Activated T-cell treated with anti-CD3 and anti-CD28 coated beads for 4 hours (primary cell): ENCODE results near the gene MAPKAPK2.
A peak's percentile ranks its signal among the peaks of the same experiment; 100 is the strongest.

ENCODE experiments used
- DNase-seq: peaks from one replicate; pipeline ENCODE4 v3.0.0-alpha.2; 2020

MAPKAPK2 gene

GRCh38 chr1:206685334-206685768 lies 646 bp downstream of the MAPKAPK2 start:
- DNase-seq = no peak

DNA sequence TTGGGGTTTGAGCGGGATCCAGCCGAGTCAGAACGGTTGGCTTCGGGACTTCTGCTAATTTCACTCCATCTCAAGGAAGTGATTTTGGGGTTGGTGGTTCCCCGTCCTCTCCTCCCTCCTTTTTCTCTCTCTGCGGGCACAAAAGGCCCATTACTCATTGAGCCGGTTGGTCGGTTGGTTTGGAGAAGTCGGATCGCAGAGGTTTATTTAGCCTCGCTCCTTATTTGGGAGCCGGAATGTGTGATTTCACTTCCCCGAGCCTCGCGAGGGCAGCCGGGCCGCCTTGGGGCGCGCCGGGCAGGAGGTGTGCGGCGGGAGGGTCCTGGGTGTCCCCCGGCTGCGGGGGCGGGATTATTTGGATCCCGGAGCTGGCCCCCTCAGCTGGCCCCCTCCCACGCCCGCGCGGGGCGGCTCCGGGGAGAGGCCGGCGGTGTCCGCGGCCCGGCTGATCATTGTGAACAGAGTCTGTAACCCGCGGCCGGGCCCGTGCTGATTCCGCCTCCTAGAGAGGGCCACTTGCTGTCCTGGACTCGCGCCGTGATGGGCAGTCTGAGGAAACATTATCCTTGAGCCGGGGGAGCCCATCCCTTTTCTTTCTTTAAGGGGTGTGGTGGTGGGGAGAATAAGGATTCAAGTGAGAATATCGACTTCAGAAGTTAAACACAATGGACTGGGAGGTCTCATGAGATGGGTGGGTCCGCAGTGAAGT lies 1.2 kb downstream of the MAPKAPK2 start:
- no peak for DNase-seq

DNA sequence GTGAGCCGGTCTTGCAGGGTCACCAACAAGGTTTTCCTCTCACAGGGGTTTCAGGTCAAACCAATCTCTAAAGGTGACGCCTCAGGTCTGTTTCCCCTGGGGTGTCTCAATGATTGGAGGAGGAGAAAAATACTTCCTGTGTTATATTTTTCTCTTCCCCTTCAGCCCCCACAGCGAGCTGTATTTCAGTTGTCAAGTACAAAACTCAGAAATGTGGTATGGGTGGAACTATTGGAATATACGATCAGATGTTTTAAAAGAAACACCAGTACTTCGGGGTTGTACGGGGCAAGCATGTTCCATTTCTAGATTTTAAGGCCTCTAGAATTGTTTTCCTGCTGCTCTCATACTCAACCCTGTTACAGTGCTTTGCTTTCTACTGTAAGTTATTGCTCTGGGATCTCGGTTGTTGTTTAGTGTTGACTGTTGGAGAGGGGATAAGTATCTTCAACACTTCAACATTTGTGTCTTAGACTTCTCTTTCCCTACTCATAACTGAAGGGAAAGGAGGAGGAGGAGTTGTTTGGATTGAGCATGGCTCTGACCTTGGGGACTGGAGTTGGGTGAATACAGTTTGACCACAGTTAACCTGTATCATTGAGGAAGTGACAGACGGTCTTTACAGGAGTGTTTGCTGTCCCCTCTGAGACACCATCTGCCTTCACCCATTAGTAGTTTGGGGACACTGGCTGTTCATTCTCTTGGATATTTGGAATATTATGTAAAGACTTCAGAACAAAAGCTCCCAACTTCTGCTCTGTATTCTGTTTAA lies 2.0 kb downstream of the MAPKAPK2 start:
- DNase-seq = no peak

- no peak for DNase-seq
Measured at GRCh38 chr1:206687251-206687914, 2.7 kb downstream of the MAPKAPK2 start.

DNA sequence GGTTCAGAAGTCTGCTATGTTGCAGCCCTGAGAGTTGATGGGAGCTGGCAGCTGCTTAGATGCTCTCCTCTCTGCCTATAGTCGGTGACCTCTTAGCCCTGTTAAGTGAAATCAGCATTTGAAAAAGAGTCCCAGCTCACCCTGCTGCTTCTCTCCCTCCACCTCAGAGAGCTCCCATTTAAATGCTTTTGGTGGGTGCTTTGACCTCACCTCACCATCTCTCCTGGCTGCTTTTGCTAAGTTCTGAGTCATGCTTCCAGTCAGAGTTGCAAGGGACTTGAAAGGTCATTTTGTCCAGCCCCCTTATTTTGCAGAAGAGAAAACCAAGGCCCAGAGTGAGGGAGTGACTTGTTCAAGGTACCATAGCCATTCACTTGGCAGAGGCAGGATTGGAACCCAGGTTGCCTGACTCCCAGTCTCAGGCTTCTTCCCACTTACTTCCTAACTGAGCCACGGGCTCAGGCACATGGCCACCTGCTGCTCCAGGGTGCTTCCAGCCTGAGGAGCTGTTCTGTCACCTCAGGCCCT lies 3.3 kb downstream of the MAPKAPK2 start:
- no peak for DNase-seq

GRCh38 chr1:206690516-206690915 lies 5.8 kb downstream of the MAPKAPK2 start:
- DNase-seq = no peak

- no peak for DNase-seq
Measured at GRCh38 chr1:206691604-206692003, 6.9 kb downstream of the MAPKAPK2 start.

- DNase-seq = no peak
Measured at GRCh38 chr1:206693029-206693428, 8.3 kb downstream of the MAPKAPK2 start.

DNA sequence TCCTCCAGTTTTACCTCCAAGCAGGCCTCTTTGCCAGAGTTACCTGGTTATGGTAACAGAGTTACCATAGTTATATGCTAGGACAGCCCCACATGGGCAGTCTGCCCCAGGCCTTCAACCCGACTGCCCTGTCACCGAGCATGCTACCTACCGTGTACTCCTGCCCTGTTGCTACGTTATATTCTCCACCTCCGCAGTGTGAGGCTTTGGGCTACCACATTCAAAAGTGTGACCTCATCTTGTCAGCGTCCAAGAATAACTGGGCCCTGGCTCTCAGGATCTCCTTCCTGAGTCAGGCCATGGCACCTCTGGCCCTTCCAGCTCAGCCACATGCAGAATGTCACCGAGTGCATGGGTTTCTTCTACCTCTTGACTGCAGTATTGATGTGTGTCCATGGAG lies 8.9 kb downstream of the MAPKAPK2 start:
- DNase-seq = no peak

DNA sequence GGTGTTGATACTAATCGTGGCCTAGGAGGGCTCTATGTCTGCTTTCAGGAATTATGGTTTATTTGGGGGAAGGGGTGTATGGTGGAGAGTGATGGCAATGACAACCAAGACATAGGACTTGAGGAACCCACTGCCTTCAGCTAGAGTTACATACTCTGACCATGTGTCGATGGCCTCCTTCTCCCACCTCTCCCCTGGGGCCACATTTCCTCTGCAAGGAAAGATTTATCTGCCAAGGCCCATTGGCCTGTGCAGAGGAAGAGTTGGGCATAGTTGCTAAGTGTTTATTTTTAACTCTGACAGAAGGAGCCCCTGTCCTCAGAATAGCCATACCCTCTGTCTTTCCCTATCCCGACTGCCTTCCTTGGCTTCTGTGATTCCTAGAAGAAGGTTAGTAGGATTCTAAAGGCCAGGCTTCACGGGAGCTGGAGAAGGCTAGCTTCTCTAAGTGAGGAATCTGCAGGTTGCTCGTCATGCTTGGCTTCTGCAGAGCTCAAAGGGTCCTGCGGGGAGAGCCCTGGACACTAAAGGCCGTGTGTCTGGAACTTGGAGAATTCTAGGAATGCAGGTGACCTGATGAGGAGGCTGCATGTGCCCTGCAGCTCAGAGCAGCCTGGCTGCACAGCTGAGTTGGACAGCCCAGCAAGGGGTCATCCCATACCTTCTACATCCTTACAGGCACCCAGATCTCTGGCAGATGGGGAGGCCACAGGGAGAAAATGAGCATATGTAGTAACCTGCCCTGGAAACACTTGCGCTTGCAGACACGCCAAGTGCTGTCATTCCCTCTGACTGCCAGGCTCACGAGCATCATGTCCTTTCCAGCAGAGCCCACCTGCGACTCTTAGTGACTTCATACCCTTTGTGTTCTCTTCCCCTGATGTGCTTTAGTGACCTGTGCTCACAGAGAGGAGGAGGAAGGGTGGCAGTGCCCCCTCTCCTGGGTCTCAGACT lies 9.7 kb downstream of the MAPKAPK2 start:
- no peak for DNase-seq

DNA sequence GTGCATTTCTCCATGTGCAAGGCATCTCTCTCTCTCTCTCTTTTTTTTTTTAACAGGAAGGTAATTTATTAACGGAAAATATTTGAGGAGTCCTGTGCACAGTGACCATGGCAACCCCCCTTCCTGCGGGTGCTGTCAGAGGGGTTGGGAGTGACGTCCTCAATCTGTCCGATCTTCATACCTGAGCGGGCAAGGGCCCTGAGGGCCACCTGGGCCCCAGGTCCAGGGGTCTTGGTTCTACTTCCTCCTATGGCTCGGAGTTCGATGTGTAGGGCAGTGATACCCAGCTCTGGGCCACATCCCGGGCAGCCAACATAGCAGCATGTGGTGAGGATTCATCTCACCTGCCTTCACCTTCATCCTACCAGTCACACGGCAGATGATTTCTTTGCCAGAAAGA lies 11.0 kb downstream of the MAPKAPK2 start:
- DNase-seq = no peak

DNA sequence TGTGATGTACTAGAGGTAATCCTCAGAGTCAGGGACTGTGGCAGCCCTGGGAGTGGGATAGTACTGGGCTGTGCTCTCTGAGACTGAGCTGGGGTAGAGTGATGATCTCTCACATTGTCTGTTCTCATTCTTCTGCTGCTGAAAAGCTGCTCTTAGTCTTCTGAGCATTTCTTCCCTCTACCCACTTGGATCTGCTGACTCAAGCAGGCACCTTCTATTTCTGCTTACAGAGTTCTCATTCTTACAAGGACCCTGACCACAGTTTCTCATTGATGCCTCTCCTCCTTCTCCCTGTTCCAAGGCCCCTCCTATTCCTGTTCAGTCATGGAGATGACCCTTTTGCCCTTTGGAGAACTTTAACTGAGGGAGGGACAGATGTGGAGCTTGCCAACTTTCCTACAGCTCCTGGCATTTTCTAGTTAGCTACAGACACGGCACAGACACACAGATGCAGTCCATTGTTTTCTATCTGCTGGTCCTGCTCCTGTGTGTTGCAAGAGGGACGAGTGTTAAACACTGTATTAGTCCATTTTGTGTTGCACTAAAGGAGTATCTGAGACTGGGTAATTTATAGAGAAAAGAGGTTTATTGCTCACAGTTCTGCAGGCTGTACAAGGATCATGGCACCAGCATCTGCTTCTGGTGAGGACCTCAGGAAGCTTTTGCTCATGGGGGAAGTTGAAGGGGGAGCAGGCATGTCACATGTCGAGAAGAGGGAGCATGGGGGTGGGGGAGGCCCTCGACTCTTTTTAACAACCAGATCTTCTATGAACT lies 12.3 kb downstream of the MAPKAPK2 start:
- DNase-seq = no peak

- DNase-seq = no peak
Measured at GRCh38 chr1:206698011-206698410, 13.3 kb downstream of the MAPKAPK2 start.

DNA sequence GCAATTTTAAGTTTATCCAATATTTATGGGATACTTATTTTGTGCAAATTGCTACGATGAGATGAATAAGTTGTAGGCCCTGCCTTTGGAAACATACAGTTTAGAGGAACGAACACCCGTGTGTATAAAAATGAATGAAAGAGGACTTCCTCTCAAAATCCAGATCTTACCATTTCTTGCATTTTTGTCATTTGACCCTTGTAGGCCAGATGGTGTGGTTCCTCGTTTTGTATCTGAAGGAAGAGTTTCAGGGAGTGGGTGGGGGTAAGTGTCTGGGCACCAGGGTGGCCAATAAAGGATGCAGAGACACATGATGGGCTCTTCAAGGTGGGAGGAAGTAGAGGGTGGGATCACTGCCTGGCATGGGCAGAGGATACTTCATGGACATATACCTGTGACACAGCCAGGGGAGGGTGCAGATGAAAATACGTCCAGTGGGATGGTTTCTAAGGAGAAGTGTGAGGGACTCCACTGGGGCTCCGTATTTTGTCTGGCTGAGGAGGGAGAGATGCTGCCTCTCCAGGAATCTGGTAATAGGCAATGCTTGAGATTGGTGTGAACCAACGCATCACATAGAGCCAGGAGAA lies 14.4 kb downstream of the MAPKAPK2 start:
- no peak for DNase-seq

DNA sequence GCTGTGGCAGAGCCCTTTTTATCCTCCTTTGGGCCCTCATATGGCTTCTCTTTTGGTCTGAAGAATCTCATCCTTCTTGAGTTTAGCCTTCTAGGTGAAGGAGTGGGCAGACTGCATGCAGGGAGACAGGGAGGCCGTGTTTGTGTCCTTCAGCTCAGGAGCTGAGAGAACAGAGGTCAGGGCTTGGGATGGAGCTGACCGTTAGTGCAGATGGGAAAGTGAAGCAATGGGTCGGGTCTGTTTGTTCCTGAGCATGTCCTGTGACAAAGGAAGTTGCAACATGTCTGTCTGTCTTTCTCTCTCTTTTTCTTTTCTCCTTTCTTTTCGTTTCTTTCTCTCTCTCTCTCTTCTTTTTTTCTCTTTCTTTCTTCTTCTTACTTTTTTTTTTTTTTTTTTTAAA lies 14.9 kb downstream of the MAPKAPK2 start:
- DNase-seq = no peak

DNA sequence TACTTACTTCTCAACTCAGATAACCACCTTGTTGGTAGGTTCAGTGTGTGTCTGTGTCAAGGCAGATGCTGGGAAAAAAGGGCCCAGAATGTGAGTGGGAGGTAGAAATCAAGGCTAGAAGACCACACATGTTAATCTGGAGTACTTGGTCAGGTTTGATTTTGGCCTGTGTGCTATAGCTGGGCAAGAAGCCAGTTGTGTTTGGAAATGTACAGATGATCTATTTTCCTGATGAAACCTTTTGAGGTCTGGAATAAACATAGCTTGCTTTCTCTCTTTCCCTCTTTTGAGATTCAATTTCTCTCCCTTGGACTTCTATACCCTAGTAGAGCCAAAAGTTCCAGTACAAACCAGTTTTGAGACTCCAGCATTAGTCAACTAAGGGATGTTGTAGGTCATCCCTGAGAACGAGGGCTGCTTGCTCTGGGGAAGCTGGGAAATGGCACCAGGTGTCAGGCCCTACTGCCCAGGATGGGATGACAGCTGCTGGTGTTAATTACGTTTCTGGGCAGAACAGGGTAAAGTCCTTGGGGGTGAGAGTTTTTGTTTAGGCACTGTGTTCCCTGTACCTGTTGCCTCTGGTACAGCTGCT lies 15.8 kb downstream of the MAPKAPK2 start:
- DNase-seq = no peak

GRCh38 chr1:206702260-206702659 lies 17.6 kb downstream of the MAPKAPK2 start:
- DNase-seq = no peak

- DNase-seq = no peak
Measured at GRCh38 chr1:206702803-206703202, 18.1 kb downstream of the MAPKAPK2 start.

DNA sequence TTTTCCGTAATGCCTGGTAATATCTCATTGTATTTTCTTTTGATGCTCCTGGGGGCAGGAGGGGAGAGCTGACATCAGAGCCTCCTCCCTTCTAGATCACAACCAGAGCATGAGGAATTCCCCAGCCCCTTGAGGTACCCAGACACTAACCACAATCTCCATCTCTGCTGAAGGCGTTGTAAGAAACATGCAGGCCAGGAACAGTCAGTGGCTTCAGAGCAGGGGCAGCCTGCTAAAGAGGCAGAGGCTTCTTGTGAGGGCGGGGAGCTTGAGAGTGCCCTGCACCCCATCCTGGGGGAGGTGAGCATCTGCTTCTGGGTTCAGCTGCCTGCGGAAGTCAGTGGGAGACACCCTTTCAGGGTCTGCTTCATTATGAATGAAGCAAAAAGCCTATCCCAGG lies 19.0 kb downstream of the MAPKAPK2 start:
- DNase-seq = peak; percentile 42

DNA sequence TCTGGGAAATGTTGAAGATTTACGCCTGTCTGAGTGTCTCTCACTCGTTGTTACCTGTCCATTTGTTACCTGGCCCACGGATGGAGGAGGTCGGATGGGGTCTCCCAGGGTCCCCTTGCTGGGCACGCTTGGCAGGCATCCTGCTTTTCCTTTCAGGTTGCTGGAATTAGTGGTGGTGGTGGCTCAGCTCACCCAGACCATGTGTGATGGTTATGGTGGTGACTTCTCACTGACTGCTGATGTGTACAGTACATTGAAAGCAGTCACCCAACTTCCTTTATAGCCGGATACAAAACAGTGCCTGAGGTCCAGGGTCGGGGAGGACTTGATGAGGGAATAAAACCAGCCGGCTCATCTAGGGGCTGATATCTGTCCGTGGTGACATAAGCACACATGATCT lies 19.5 kb downstream of the MAPKAPK2 start:
- no peak for DNase-seq

GRCh38 chr1:206705191-206705590 lies 20.5 kb downstream of the MAPKAPK2 start:
- DNase-seq = no peak
